Upper lobe of right lung (tissue), 1 donor: ENCODE data around the gene IGIP. TPM values are rescaled to one million over a fixed set of nuclear protein-coding genes. Genes with fewer than 3 reads are reported as not detected.

Experiments used
- ATAC-seq: fragments of 200-7000 bp; cut with Tn5 transposase; one replicate; pipeline ENCODE4 v1.9.1; 2020; ENCODE audit warnings: mild to moderate bottlenecking, moderate library complexity
- DNase-seq: peaks from one replicate; pipeline ENCODE4 v3.0.0-alpha.2; 2020
- H3K27ac ChIP-seq: fragments of 200-600 bp; one replicate; pipeline ENCODE4 v1.8.0; 2022
- H3K27me3 ChIP-seq: fragments of 200-600 bp; one replicate; pipeline ENCODE4 v1.8.0; 2022; ENCODE audit warnings: mild to moderate bottlenecking
- H3K36me3 ChIP-seq: fragments of 200-600 bp; one replicate; pipeline ENCODE4 v1.8.0; 2022
- H3K4me1 ChIP-seq: fragments of 200-600 bp; one replicate; pipeline ENCODE4 v1.8.0; 2022
- H3K4me3 ChIP-seq: fragments of 200-600 bp; one replicate; pipeline ENCODE4 v1.8.0; 2022; ENCODE audit warnings: mild to moderate bottlenecking
- H3K9me3 ChIP-seq: fragments of 200-600 bp; one replicate; pipeline ENCODE4 v1.8.0; 2022
- intact Hi-C: fragments of 100-400 bp; cut with DNase I; formaldehyde crosslinking; loops from one replicate; pipeline ENCODE4 v1.11.0; 2022
- total RNA-seq: library from RNA; stranded (reverse); fragmentation: NEBNext Ultra II Directional; extraction: Animal tissue kit (Norgen Biotek cat#: 25700); gene quantifications from one replicate; pipeline ENCODE4 v1.2.1, GENCODE V29; 2021
- TF ChIP-seq, protein P1 (sequence below): fragments of 200-600 bp; IDR thresholded peaks from one replicate; pipeline ENCODE4 v1.8.0; 2022; ENCODE audit warnings: antibody characterized with exemption
- donor health status: DM: no; HTN: yes; CAD: no; lungs with severe emphysema.

Gene IGIP
- total RNA-seq, 1 donor from 2014 or later = 17.3 TPM

DNA sequence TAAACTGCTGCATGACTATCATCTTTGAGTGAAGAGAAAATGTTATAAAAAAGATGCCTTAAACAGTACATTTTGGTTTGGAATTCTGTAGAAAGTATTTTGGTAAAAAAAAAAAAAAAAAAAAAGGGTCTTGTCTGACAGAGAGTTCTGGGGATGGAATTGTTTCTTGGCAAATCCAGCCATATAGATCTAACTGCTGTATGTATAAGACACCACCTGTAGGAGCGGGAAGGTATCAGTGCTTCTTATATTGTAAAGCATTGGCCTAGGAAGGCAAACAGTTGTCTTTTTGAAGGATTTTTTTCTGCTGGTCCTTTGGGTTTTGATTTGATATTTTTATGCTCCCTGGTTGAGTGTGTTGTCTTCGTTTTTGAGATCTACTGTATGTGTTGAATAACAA, 9.0 kb upstream of the IGIP start:
- Histone ChIP-seq H3K27me3 (no peaks in the 10 kb centered on the region), H3K36me3 (no peaks in the 10 kb centered on the region), H3K9me3 (no peaks in the 10 kb centered on the region), H3K4me1 (peaks cover 55% of the 10 kb centered on the region), H3K4me3 (no peak overlapping the region), H3K27ac (no peak overlapping the region)
- TF ChIP-seq, protein P1, sequence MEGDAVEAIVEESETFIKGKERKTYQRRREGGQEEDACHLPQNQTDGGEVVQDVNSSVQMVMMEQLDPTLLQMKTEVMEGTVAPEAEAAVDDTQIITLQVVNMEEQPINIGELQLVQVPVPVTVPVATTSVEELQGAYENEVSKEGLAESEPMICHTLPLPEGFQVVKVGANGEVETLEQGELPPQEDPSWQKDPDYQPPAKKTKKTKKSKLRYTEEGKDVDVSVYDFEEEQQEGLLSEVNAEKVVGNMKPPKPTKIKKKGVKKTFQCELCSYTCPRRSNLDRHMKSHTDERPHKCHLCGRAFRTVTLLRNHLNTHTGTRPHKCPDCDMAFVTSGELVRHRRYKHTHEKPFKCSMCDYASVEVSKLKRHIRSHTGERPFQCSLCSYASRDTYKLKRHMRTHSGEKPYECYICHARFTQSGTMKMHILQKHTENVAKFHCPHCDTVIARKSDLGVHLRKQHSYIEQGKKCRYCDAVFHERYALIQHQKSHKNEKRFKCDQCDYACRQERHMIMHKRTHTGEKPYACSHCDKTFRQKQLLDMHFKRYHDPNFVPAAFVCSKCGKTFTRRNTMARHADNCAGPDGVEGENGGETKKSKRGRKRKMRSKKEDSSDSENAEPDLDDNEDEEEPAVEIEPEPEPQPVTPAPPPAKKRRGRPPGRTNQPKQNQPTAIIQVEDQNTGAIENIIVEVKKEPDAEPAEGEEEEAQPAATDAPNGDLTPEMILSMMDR = no peak
- DNase-seq (no peak), ATAC-seq (no peak)
- intact Hi-C loops = no loop called here

DNA sequence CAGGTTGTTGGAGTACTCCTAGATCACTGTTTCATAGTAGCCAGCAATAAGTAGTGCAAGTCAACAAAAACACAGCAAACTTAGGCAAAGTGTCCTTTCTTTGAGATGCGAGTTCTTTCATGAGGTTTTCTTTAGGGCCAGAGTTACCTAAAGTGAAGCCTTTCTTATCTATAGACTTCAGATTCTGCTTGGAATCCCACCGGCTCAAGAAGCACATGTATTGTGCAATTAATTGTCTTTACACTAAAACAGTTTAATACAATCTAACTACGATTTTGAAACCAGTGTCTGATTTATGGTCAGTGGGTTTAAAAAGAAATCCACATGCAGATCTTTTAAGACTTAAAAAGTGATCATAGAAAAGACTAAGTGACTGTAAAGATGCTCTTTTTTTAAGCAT, 8.2 kb upstream of the IGIP start:
- Histone ChIP-seq H3K36me3 (no peaks in the 10 kb centered on the region), H3K27ac (no peak overlapping the region), H3K4me1 (peaks cover 49% of the 10 kb centered on the region), H3K4me3 (no peak overlapping the region), H3K27me3 (no peaks in the 10 kb centered on the region), H3K9me3 (no peaks in the 10 kb centered on the region)
- no peak for ATAC-seq
- DNase-seq = no peak
- TF ChIP-seq, protein P1 = no peak
- intact Hi-C loops = no loop called here

GRCh38 chr5:140118302-140118936, 7.3 kb upstream of the IGIP start:
- DNase-seq = no peak
- intact Hi-C loops = no loop called here
- ATAC-seq = no peak
- TF ChIP-seq, protein P1 = peak; percentile 14
- H3K27ac ChIP-seq = no peak overlapping the region
- peaks cover 49% of the 10 kb centered on the region for H3K4me1 ChIP-seq
- no peaks in the 10 kb centered on the region for H3K9me3 ChIP-seq
- H3K4me3 ChIP-seq = no peak overlapping the region
- no peaks in the 10 kb centered on the region for H3K36me3 ChIP-seq
- H3K27me3 ChIP-seq = no peaks in the 10 kb centered on the region

- Histone ChIP-seq H3K36me3 (no peaks in the 10 kb centered on the region), H3K9me3 (no peaks in the 10 kb centered on the region), H3K4me1 (peaks cover 20% of the 10 kb centered on the region), H3K4me3 (no peak overlapping the region), H3K27me3 (no peaks in the 10 kb centered on the region), H3K27ac (no peak overlapping the region)
- DNase-seq (no peak), ATAC-seq (no peak)
- intact Hi-C loops = no loop called here
- TF ChIP-seq, protein P1 = no peak
Observed at GRCh38 chr5:140126315-140127012, 727 bp downstream of the IGIP start.

- Histone ChIP-seq H3K27ac (no peak overlapping the region), H3K4me3 (no peak overlapping the region), H3K4me1 (peaks cover 27% of the 10 kb centered on the region), H3K36me3 (no peaks in the 10 kb centered on the region), H3K27me3 (no peaks in the 10 kb centered on the region), H3K9me3 (no peaks in the 10 kb centered on the region)
- TF ChIP-seq, protein P1 = no peak
- ATAC-seq = no peak
- intact Hi-C loops = no loop called here
- no peak for DNase-seq
Observed at GRCh38 chr5:140128376-140128775, 2.6 kb downstream of the IGIP start.
